MCF 10A (cell line): ENCODE data around the gene RASSF5. TPM values are rescaled to one million over a fixed set of nuclear protein-coding genes. Genes with fewer than 3 reads are reported as not detected.

Experiments
- BruUV-seq: library from RNA; stranded (reverse); fragments of 400-500 nt; replicated peaks from 2 replicates; lab custom pipeline; 2021; lab: Mats Ljungman, UMichigan
- CTCF ChIA-PET: fragments of 300-600 bp; sonication (Branson Sonifier 250); formaldehyde crosslinking; extraction: SDS; loops from one replicate; lab custom pipeline; 2021; ENCODE audit warnings: antibody characterized with exemption, inconsistent platforms; lab: Yijun Ruan, JAX
- POLR2A ChIA-PET: fragments of 300-600, 350-650 bp; sonication (Branson Sonifier 250); formaldehyde crosslinking; extraction: SDS; loops from one replicate; lab custom pipeline; 2020; ENCODE audit warnings: antibody characterized with exemption, inconsistent platforms; lab: Yijun Ruan, JAX
- DNase-seq: peaks from one replicate; pipeline ENCODE4 v3.0.0-alpha.2; 2018; ENCODE audit not compliant: unreplicated experiment
- H3K27ac Mint-ChIP-seq: one replicate; pipeline ENCODE4 v1.8.0; 2022; ENCODE audit warnings: mild to moderate bottlenecking, low read depth, mixed read lengths; ENCODE audit not compliant: unreplicated experiment
- H3K27me3 Mint-ChIP-seq: one replicate; pipeline ENCODE4 v1.8.0; 2022; ENCODE audit warnings: mixed read lengths; ENCODE audit not compliant: insufficient read depth, unreplicated experiment
- H3K36me3 Mint-ChIP-seq: one replicate; pipeline ENCODE4 v1.8.0; 2022; ENCODE audit warnings: mild to moderate bottlenecking, moderate library complexity, mixed read lengths; ENCODE audit not compliant: insufficient read depth, unreplicated experiment
- H3K4me1 Mint-ChIP-seq: one replicate; pipeline ENCODE4 v1.8.0; 2022; ENCODE audit warnings: mixed read lengths; ENCODE audit not compliant: insufficient read depth, unreplicated experiment
- H3K4me3 Mint-ChIP-seq: one replicate; pipeline ENCODE4 v1.8.0; 2022; ENCODE audit warnings: mild to moderate bottlenecking, moderate library complexity, mixed read lengths; ENCODE audit not compliant: unreplicated experiment
- H3K9me3 Mint-ChIP-seq: one replicate; pipeline ENCODE4 v1.8.0; 2022; ENCODE audit warnings: mixed read lengths; ENCODE audit not compliant: unreplicated experiment
- intact Hi-C: fragments of 100-400 bp; cut with micrococcal nuclease; formaldehyde crosslinking; loops from 2 replicates; pipeline ENCODE4 v1.14.1; 2022
- total RNA-seq: library from RNA; stranded (reverse); gene quantifications from 2 replicates; pipeline ENCODE4 v1.2.3, GENCODE V29; 2022
- TF ChIP-seq, protein P1 (sequence below): fragments of 200-600 bp; IDR thresholded peaks from one replicate; pipeline ENCODE4 v1.8.0; 2022; ENCODE audit warnings: antibody characterized with exemption, mild to moderate bottlenecking; ENCODE audit not compliant: unreplicated experiment

The RASSF5 gene
- total RNA-seq, 1 experiment from 2014 or later = 8.3 TPM

DNA sequence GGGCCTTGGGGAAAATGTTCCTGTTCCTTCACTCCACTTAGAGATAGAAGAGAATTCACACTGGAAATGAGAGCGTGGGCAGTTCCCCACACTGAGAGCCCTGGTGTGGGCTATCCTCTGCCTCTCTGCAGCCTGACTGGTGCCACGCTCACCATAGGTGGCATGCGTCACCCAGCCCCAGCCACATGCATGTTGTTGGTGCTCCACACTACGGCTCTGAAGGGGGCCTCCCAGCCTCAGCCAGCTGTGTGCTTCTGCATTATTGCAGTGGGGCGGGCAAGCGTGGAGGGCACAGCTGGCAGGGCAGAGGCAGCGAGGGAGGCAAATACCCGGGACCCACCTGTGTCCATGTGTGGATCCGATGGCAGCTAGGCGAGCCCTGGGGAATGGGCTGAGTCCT, 14.7 kb upstream of the RASSF5 start:
- Mint-ChIP-seq H3K4me1 (no peaks in the 10 kb centered on the region), H3K4me3 (no peak overlapping the region), H3K9me3 (no peaks in the 10 kb centered on the region), H3K27ac (no peak overlapping the region), H3K27me3 (no peaks in the 10 kb centered on the region), H3K36me3 (peaks cover 7% of the 10 kb centered on the region)
- BruUV-seq = no TSS peak
- TF ChIP-seq, protein P1, sequence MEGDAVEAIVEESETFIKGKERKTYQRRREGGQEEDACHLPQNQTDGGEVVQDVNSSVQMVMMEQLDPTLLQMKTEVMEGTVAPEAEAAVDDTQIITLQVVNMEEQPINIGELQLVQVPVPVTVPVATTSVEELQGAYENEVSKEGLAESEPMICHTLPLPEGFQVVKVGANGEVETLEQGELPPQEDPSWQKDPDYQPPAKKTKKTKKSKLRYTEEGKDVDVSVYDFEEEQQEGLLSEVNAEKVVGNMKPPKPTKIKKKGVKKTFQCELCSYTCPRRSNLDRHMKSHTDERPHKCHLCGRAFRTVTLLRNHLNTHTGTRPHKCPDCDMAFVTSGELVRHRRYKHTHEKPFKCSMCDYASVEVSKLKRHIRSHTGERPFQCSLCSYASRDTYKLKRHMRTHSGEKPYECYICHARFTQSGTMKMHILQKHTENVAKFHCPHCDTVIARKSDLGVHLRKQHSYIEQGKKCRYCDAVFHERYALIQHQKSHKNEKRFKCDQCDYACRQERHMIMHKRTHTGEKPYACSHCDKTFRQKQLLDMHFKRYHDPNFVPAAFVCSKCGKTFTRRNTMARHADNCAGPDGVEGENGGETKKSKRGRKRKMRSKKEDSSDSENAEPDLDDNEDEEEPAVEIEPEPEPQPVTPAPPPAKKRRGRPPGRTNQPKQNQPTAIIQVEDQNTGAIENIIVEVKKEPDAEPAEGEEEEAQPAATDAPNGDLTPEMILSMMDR = no peak
- CTCF ChIA-PET = interaction anchor here (0.7 to 21.4 kb wide), 9 partner anchors 10 to 171 kb away, joined by 3 to 851 read pairs (median 41); partner anchors contain the start of gene RASSF5
- POLR2A ChIA-PET = no interaction called here
- intact Hi-C loops = loop anchor here (5.0 kb wide), 1 partner anchor 420 kb away; no protein-coding TSS in a partner anchor
- DNase-seq = no peak

DNA sequence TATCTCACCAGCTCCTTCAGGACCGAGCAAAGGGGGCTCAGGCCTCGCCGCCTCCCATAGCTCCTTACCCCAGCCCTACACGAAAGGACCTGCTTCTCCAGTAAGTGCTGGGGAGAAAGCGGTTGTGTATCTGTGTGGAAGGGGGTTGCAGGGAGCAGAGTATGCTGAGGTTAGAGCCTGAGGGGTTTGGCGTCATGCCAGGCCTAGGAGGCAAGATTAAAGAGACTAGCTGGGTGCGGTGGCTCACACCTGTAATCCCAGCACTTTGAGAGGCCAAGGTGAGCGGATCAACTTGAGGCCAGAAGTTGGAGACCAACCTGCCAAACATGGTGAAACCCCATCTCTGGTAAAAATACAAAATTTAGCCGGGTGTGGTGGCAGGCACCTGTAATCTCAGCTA, 14.1 kb upstream of the RASSF5 start:
- CTCF ChIA-PET = interaction anchor here (0.7 to 21.4 kb wide), 8 partner anchors 9 to 151 kb away, joined by 3 to 851 read pairs (median 57); partner anchors contain the start of gene RASSF5
- H3K4me1 Mint-ChIP-seq = peaks cover 2% of the 10 kb centered on the region
- no peaks in the 10 kb centered on the region for H3K27me3 Mint-ChIP-seq
- no peak overlapping the region for H3K27ac Mint-ChIP-seq
- H3K4me3 Mint-ChIP-seq = no peak overlapping the region
- H3K36me3 Mint-ChIP-seq = peaks cover 7% of the 10 kb centered on the region
- DNase-seq = no peak
- BruUV-seq = no TSS peak
- TF ChIP-seq, protein P1 = no peak
- intact Hi-C loops = loop anchor here (5.0 kb wide), 1 partner anchor 419 kb away; no protein-coding TSS in a partner anchor
- no peaks in the 10 kb centered on the region for H3K9me3 Mint-ChIP-seq
- POLR2A ChIA-PET = interaction anchor here (0.9 to 1.2 kb wide), 3 partner anchors 9 to 28 kb away, joined by 3 read pairs; no protein-coding TSS in a partner anchor

DNA sequence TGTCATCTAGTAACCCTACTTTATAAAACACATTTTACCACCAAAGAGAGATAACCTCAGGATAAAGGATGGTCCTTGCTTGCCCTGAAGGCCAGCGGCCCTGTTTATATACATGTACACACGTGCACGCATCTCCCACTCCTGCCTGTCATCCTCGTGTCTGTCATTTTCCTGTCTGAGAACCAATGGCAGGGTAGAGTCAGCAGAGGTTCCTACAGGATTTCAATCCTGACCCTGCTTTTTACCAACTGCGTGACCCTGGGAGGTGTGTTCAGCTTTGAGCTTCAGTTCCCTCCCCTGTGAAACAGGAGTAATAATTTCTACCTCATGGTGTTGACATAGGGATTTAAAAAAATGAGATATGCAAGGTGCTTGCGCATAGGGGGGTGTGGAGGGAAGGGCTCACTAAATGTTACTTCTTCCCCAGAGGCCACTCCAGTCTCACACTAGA, 12.3 kb upstream of the RASSF5 start:
- H3K27ac Mint-ChIP-seq = no peak overlapping the region
- ChIA-PET POLR2A (interaction anchor here (0.6 to 1.9 kb wide), 4 partner anchors 8 to 50 kb away, joined by 3 to 5 read pairs (median 4); partner anchors contain the start of gene RASSF5), CTCF (interaction anchor here (0.6 to 21.4 kb wide), 9 partner anchors 8 to 558 kb away, joined by 3 to 851 read pairs (median 6); partner anchors contain the start of gene RASSF5)
- no peak overlapping the region for H3K4me3 Mint-ChIP-seq
- peaks cover 10% of the 10 kb centered on the region for H3K4me1 Mint-ChIP-seq
- H3K36me3 Mint-ChIP-seq = peaks cover 7% of the 10 kb centered on the region
- BruUV-seq = no TSS peak
- no peak for DNase-seq
- intact Hi-C loops = no loop called here
- no peaks in the 10 kb centered on the region for H3K27me3 Mint-ChIP-seq
- no peaks in the 10 kb centered on the region for H3K9me3 Mint-ChIP-seq
- TF ChIP-seq, protein P1 = no peak

DNA sequence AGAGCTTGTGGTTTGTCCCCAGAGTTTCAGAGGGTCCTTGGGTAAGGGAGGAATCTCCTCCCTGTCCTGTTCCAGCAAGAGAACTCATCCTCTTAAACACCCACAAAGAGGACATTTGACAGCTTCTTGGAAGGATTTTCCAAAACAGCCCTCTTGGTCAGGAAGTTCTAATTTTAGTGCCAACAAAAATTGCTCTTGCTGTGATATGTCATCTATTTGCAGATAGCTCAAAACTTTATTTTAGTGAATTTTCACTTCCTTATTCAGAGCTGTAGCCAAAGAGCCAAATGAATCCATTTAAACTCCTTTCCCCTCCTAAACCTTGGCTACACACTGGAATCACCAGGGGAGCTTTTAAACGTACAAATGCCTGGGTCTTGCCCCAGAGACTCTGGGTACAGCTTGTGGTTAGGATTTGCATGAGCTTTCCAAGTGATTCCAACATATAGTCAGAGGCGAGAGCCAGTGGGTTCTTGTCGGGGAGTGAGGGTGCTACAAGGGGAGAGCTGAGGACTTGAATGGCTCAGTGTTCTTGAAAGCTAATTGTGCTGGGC, 11.8 kb upstream of the RASSF5 start:
- Mint-ChIP-seq H3K27me3 (no peaks in the 10 kb centered on the region), H3K27ac (no peak overlapping the region), H3K4me1 (peaks cover 10% of the 10 kb centered on the region), H3K9me3 (no peaks in the 10 kb centered on the region), H3K4me3 (no peak overlapping the region), H3K36me3 (peaks cover 7% of the 10 kb centered on the region)
- intact Hi-C loops = no loop called here
- ChIA-PET POLR2A (interaction anchor here (0.6 to 1.9 kb wide), 4 partner anchors 8 to 50 kb away, joined by 3 to 5 read pairs (median 4); partner anchors contain the start of gene RASSF5), CTCF (interaction anchor here (0.6 to 21.4 kb wide), 11 partner anchors 7 to 737 kb away, joined by 3 to 851 read pairs (median 5); partner anchors contain the start of gene RASSF5)
- BruUV-seq = no TSS peak
- no peak for DNase-seq
- TF ChIP-seq, protein P1 = no peak
